H1 (cell line): Measurements from ENCODE around the gene CNRIP1.

ENCODE experiments used
- BACH1 ChIP-seq: IDR thresholded peaks from 2 replicates; pipeline ENCODE4 v1.6.1; 2012; ENCODE audit warnings: low read length, improper control_type of control experiment
- EZH2 ChIP-seq: fragments of 200-600 bp; sonication (generic); IDR thresholded peaks from 2 replicates; pipeline ENCODE4 v1.7.1; 2012; ENCODE audit warnings: low read depth, mild to moderate bottlenecking, moderate library complexity, low read length, inconsistent platforms; ENCODE audit not compliant: severe bottlenecking
- KDM1A ChIP-seq: fragments of 200-600, 300-600 bp; sonication (generic); IDR thresholded peaks from 2 replicates; pipeline ENCODE4 v1.7.1; 2016; ENCODE audit warnings: mild to moderate bottlenecking, low read length, borderline replicate concordance
- POLR2AphosphoS5 ChIP-seq: IDR thresholded peaks from 2 replicates; pipeline ENCODE4 v1.6.1; 2011; ENCODE audit warnings: low read depth, low read length
- RAD21 ChIP-seq, 2 experiments: IDR thresholded peaks in 1 of 2; conservative IDR thresholded peaks in 1 of 2; 2 replicates each; pipeline ENCODE4 v1.6.1; 2011; ENCODE audit warnings: low read depth in 2 of 2, low read length in 2 of 2, improper control_type of control experiment in 1 of 2, inconsistent platforms in 1 of 2, mild to moderate bottlenecking in 1 of 2, moderate library complexity in 1 of 2
- RNF2 ChIP-seq: fragments of 200-900, 300-1000 bp; sonication (generic); IDR thresholded peaks from 2 replicates; pipeline ENCODE4 v1.7.1; 2016; ENCODE audit warnings: borderline replicate concordance, low read depth, mild to moderate bottlenecking, antibody characterized with exemption, low read length; ENCODE audit not compliant: poor library complexity, severe bottlenecking; ENCODE audit errors: missing control alignments
- SIRT6 ChIP-seq: IDR thresholded peaks from one replicate; pipeline ENCODE4 v1.7.1; 2012; ENCODE audit warnings: low read length, inconsistent platforms
- SUZ12 ChIP-seq: fragments of 200-600 bp; sonication (generic); IDR thresholded peaks from 2 replicates; pipeline ENCODE4 v1.6.1; 2012; ENCODE audit warnings: mild to moderate bottlenecking, inconsistent platforms, low read length, moderate library complexity, mixed read lengths
- TAF1 ChIP-seq: IDR thresholded peaks from 2 replicates; pipeline ENCODE4 v1.6.1; 2011; ENCODE audit warnings: mild to moderate bottlenecking, low read depth, low read length
- TBP ChIP-seq: IDR thresholded peaks from 2 replicates; pipeline ENCODE4 v1.6.1; 2011; ENCODE audit warnings: low read depth, low read length, improper control_type of control experiment
- TF ChIP-seq, protein P1 (sequence below), 3 experiments: IDR thresholded peaks; 1 replicate in 2 of 3; 2 replicates in 1 of 3; pipeline versions ENCODE4 v1.5.1 to v1.6.1; 2011; ENCODE audit warnings: low read length in 3 of 3, mild to moderate bottlenecking in 3 of 3, inconsistent platforms in 2 of 3, low read depth in 1 of 3, moderate library complexity in 1 of 3; ENCODE audit not compliant: insufficient read depth in 1 of 3; ENCODE audit errors: control extremely low read depth in 1 of 3

DNA sequence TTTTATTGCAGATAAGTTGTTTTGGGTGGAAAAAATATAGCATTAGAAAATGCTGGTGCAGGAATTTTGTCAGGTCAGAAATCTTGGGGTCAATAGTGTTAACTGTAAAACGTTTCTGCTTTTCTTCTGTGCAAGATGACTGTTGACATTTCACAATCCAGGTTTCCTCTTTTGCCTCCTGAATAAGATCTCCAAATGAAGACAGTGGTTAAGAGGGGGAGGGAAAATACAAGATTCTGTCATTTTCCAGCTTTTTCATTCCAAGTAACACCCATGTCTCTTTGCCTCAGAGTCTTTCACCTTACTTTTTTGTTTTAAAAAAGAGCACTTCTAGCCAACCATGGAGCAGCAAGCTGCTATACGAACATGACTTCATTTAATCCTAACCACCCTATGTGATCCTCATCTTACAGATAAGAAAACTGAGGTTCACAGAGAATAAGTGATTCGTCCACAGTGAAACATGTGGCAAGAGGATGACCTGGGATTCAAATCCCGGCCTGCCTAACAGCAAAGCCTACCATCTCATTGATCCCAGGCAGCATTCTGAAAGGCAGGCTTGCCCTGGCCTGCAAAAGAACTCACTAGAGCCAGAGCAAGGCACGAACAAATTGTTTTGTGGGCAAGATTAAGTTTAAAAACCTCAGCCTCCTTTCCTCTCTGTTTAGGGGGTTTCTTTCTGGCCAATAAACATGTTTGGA lies 48.4 kb upstream of the CNRIP1 start:
- TF ChIP-seq TAF1 = no peak
- TF ChIP-seq, protein P1, sequence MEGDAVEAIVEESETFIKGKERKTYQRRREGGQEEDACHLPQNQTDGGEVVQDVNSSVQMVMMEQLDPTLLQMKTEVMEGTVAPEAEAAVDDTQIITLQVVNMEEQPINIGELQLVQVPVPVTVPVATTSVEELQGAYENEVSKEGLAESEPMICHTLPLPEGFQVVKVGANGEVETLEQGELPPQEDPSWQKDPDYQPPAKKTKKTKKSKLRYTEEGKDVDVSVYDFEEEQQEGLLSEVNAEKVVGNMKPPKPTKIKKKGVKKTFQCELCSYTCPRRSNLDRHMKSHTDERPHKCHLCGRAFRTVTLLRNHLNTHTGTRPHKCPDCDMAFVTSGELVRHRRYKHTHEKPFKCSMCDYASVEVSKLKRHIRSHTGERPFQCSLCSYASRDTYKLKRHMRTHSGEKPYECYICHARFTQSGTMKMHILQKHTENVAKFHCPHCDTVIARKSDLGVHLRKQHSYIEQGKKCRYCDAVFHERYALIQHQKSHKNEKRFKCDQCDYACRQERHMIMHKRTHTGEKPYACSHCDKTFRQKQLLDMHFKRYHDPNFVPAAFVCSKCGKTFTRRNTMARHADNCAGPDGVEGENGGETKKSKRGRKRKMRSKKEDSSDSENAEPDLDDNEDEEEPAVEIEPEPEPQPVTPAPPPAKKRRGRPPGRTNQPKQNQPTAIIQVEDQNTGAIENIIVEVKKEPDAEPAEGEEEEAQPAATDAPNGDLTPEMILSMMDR (IDR thresholded peaks at IDR 0.05; ENCODE audit: control extremely low read depth in 1 of 3, insufficient read depth in 1 of 3, low read depth in 1 of 3, low read length in 3 of 3) = no peak
- TF ChIP-seq SIRT6 = no peak
- TF ChIP-seq RAD21 (IDR thresholded peaks at IDR 0.05 in 1 of 2, conservative IDR thresholded peaks at IDR 0.05 in 1 of 2; ENCODE audit: low read depth in 2 of 2, low read length in 2 of 2) = no peak
- TF ChIP-seq BACH1 = no peak
- no peak for TF ChIP-seq POLR2AphosphoS5
- no peak for TF ChIP-seq RNF2
- TF ChIP-seq KDM1A = no peak
- no peak for TF ChIP-seq TBP
- TF ChIP-seq SUZ12 = no peak
- TF ChIP-seq EZH2 = no peak
